Right atrium auricular region (tissue), 2 donors: ENCODE measurements around the gene STXBP4. TPM values are rescaled to one million over a fixed set of nuclear protein-coding genes. Genes with fewer than 3 reads are reported as not detected.

Experiments
- DNase-seq: peaks from one replicate; pipeline ENCODE4 v3.0.0-alpha.2; 2019; ENCODE audit warnings: low spot score
- H3K27ac ChIP-seq, 2 donors: fragments of 200-600 bp; sonication (generic); 1 replicate in 1 of 2; 2 replicates in 1 of 2; pipeline ENCODE4 v1.5.1; 2016 to 2019
- H3K27me3 ChIP-seq, 2 donors: fragments of 200-600 bp; sonication (generic); one replicate each; pipeline versions ENCODE4 v1.5.1 to v1.6.0; 2017 to 2019
- H3K36me3 ChIP-seq: fragments of 200-600 bp; sonication (generic); one replicate; pipeline ENCODE4 v1.5.1; 2016
- H3K4me1 ChIP-seq, 2 donors: fragments of 200-600 bp; sonication (generic); one replicate each; pipeline versions ENCODE4 v1.5.1 to v1.6.0; 2017 to 2019
- H3K4me3 ChIP-seq, 2 donors: fragments of 200-600 bp; sonication (generic); 1 replicate in 1 of 2; 2 replicates in 1 of 2; pipeline ENCODE4 v1.5.1; 2017 to 2019; ENCODE audit warnings: mild to moderate bottlenecking in 1 of 2, moderate library complexity in 1 of 2
- H3K9me3 ChIP-seq, 2 donors: fragments of 200-600 bp; sonication (generic); one replicate each; pipeline ENCODE4 v1.5.1; 2019
- CTCF ChIP-seq, 2 donors: fragments of 200-600 bp; sonication (generic); IDR thresholded peaks; one replicate each; pipeline ENCODE4 v1.5.1; 2019; ENCODE audit warnings: antibody characterized with exemption in 2 of 2
- total RNA-seq, 2 donors: library from RNA; depleted of rRNA; stranded (reverse); fragments of >200 nt; gene quantifications; one replicate each; pipeline ENCODE4 v1.1.0, GENCODE V29; 2016

STXBP4 gene
- total RNA-seq, 2 donors from 2014 or later = 3.9 to 17.1 TPM

DNA sequence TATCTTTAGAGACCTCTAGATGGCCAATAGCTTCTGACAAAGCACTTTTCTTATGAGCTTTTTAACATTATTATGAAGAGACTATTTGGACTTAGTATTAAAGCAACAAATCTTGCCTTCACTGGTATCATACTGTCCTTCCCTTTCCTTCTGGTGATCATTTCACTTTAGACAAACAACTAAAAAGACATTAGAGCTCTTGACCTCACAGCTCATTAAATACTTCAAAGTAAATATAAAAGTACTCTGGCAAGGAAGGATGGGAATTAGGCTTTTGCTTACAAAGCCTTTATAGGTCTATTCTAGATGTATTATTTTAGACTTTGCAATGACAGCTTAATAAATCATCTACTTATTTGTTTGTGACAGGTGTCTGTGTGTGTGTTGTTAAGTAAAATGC is 11.1 kb downstream of the STXBP4 start:
- no peak overlapping the region for H3K27ac ChIP-seq
- TF ChIP-seq CTCF (IDR thresholded peaks at IDR 0.05) = no peak

GRCh38 chr17:54980375-54980774 is 11.8 kb downstream of the STXBP4 start:
- TF ChIP-seq CTCF (IDR thresholded peaks at IDR 0.05) = no peak
- H3K36me3 ChIP-seq = no peaks in the 10 kb centered on the region
- H3K9me3 ChIP-seq = no peaks in the 10 kb centered on the region
- H3K27me3 ChIP-seq = no peaks in the 10 kb centered on the region
- peaks cover 0 to 7% of the 10 kb centered on the region in 2 donors for H3K4me1 ChIP-seq
- H3K4me3 ChIP-seq = no peak overlapping the region
- H3K27ac ChIP-seq = no peak overlapping the region
- DNase-seq = no peak

More for the DNA sequence above, 11.1 kb downstream of the STXBP4 start:
- Histone ChIP-seq H3K36me3 (no peaks in the 10 kb centered on the region), H3K4me3 (no peak overlapping the region), H3K4me1 (peaks cover 0 to 7% of the 10 kb centered on the region in 2 donors), H3K9me3 (no peaks in the 10 kb centered on the region), H3K27me3 (no peaks in the 10 kb centered on the region)
- no peak for DNase-seq

- no peaks in the 10 kb centered on the region for H3K9me3 ChIP-seq
- H3K36me3 ChIP-seq = peaks cover 6% of the 10 kb centered on the region
- H3K4me3 ChIP-seq = no peak overlapping the region
- H3K27ac ChIP-seq = no peak overlapping the region
- DNase-seq = no peak
- peaks cover 0 to 7% of the 10 kb centered on the region in 2 donors for H3K4me1 ChIP-seq
- no peak for TF ChIP-seq CTCF (IDR thresholded peaks at IDR 0.05)
- no peaks in the 10 kb centered on the region for H3K27me3 ChIP-seq
Measured at GRCh38 chr17:54982399-54982798, 13.8 kb downstream of the STXBP4 start.

GRCh38 chr17:54983260-54983659 is 14.7 kb downstream of the STXBP4 start:
- TF ChIP-seq CTCF (IDR thresholded peaks at IDR 0.05) = no peak
- H3K4me3 ChIP-seq = no peak overlapping the region
- no peaks in the 10 kb centered on the region for H3K27me3 ChIP-seq
- no peak overlapping the region for H3K27ac ChIP-seq
- H3K4me1 ChIP-seq = peaks cover 0 to 7% of the 10 kb centered on the region in 2 donors
- no peak for DNase-seq
- peaks cover 6% of the 10 kb centered on the region for H3K36me3 ChIP-seq
- no peaks in the 10 kb centered on the region for H3K9me3 ChIP-seq

DNA sequence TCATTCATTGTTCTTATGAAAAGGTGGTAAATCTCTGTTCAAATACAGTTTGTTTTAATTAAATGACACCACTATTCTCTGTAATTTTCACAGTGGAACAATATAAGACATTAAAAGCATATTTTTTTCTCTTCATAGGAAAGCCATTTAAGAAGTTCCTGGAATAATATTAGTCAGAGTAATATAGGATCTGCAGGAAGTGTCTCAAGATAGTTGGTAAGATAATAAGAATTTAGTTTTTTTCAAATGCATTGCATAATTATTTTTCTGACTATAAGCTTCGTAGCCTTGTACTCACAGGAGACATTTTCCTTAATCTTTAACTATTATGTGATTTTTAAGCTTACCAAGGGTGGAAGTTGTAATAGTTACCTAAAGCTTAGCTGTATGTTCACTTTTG is 16.9 kb downstream of the STXBP4 start:
- no peak for DNase-seq
- H3K27me3 ChIP-seq = no peaks in the 10 kb centered on the region
- H3K27ac ChIP-seq = no peak overlapping the region
- H3K9me3 ChIP-seq = no peaks in the 10 kb centered on the region
- no peak overlapping the region for H3K4me3 ChIP-seq
- H3K36me3 ChIP-seq = peaks cover 6% of the 10 kb centered on the region
- H3K4me1 ChIP-seq = peaks cover 0 to 7% of the 10 kb centered on the region in 2 donors
- TF ChIP-seq CTCF (IDR thresholded peaks at IDR 0.05) = no peak

- Histone ChIP-seq H3K4me1 (no peaks in the 10 kb centered on the region), H3K27me3 (no peaks in the 10 kb centered on the region), H3K27ac (no peak overlapping the region), H3K4me3 (no peak overlapping the region), H3K36me3 (peaks cover 6% of the 10 kb centered on the region), H3K9me3 (no peaks in the 10 kb centered on the region)
- no peak for TF ChIP-seq CTCF (IDR thresholded peaks at IDR 0.05)
- DNase-seq = no peak
Measured at GRCh38 chr17:54990118-54990517, 21.6 kb downstream of the STXBP4 start.
